ENCODE results near the gene WBP2. TPM values are rescaled to one million over a fixed set of nuclear protein-coding genes. Genes with fewer than 3 reads are reported as not detected.

The WBP2 gene
- total and polyA plus RNA-seq, 2 of the 13 experiments (the other 11 are each of a cell fraction or from before 2014, with no cell fraction given), result 29.2 to 29.5 TPM

- TF ChIP-seq ZBTB4 (CRISPR knock-in tag; IDR thresholded peaks at IDR 0.05; ENCODE audit: borderline replicate concordance), result peak; percentile 95; the same call in 1 of the 2 replicates
- TF ChIP-seq KDM5A (IDR thresholded peaks at IDR 0.05; ENCODE audit: borderline replicate concordance, low read length), result no peak
- no peak for TF ChIP-seq ZNF484 (CRISPR knock-in tag; IDR thresholded peaks at IDR 0.05; ENCODE audit: borderline replicate concordance, low read depth)
- TF ChIP-seq MTA1 (CRISPR knock-in tag; IDR thresholded peaks at IDR 0.05; ENCODE audit: borderline replicate concordance), result peak; percentile 99
- peak; percentile 99 for TF ChIP-seq AGO2 (optimal IDR thresholded peaks at IDR 0.05; ENCODE audit: low read depth, low read length)
- TF ChIP-seq HINFP (CRISPR knock-in tag; IDR thresholded peaks at IDR 0.05; ENCODE audit: low read depth), result no peak; the same call in 1 of the 2 replicates
- TF ChIP-seq SIN3B (IDR thresholded peaks at IDR 0.05; ENCODE audit: low read length), result peak; percentile 15; the same call in 1 of the 2 replicates
- peak; percentile 99 for TF ChIP-seq RXRA (CRISPR knock-in tag; IDR thresholded peaks at IDR 0.05)
- peak; percentile 87 for TF ChIP-seq MXD4 (CRISPR knock-in tag; IDR thresholded peaks at IDR 0.05)
- TF ChIP-seq NCOR1 (IDR thresholded peaks at IDR 0.05; ENCODE audit: borderline replicate concordance, low read length), result peak; percentile 95
- peak; percentile 67; the same call in 1 of the 2 replicates for TF ChIP-seq ZNF777 (CRISPR knock-in tag; IDR thresholded peaks at IDR 0.05)
- no peak for TF ChIP-seq SNRNP70 (IDR thresholded peaks at IDR 0.05; ENCODE audit: low read depth, low read length)
- TF ChIP-seq ZFP37 (CRISPR knock-in tag; IDR thresholded peaks at IDR 0.05; ENCODE audit: borderline replicate concordance), result peak; percentile 74; the same call in 1 of the 2 replicates
- no peak for TF ChIP-seq ZNF180 (CRISPR knock-in tag; IDR thresholded peaks at IDR 0.05; ENCODE audit: borderline replicate concordance, low read depth)
- TF ChIP-seq ZFP41 (CRISPR knock-in tag; IDR thresholded peaks at IDR 0.05; ENCODE audit: borderline replicate concordance), result peak; percentile 73; the same call in 1 of the 2 replicates
- peak; percentile 65 for TF ChIP-seq HMGXB3 (CRISPR knock-in tag; IDR thresholded peaks at IDR 0.05; ENCODE audit: borderline replicate concordance)
- no peak for TF ChIP-seq MTF1 (CRISPR knock-in tag; IDR thresholded peaks at IDR 0.05)
- peak; percentile 32; the same call in 1 of the 2 replicates for TF ChIP-seq GATA4 (IDR thresholded peaks at IDR 0.05; ENCODE audit: borderline replicate concordance, low read depth)
- TF ChIP-seq SRSF4 (IDR thresholded peaks at IDR 0.05; ENCODE audit: low read depth, low read length, poor library complexity, severe bottlenecking), result no peak
Measured at GRCh38 chr17:75872434-75873351, 17.6 kb upstream of the WBP2 start (continued).

All from HepG2 (cell line).